Natural killer cell (primary cell): ENCODE data around the gene EEF2. TPM values are rescaled to one million over a fixed set of nuclear protein-coding genes. Genes with fewer than 3 reads are reported as not detected.
A peak's percentile ranks its signal among the peaks of the same experiment; 100 is the strongest.

Experiments used
- ATAC-seq, 3 donors: fragments of 150-1000 bp in 2 of 3; fragments of 200-7000 bp in 1 of 3; cut with Tn5 transposase; 1 replicate in 1 of 3; 2 replicates in 2 of 3; pipeline ENCODE4 v1.10.0; 2021; ENCODE audit warnings: mild to moderate bottlenecking in 2 of 3, moderate library complexity in 2 of 3
- DNase-seq, 2 donors: peaks; one replicate each; pipeline versions ENCODE4 v3.0.0 to v3.0.0-alpha.2; 2013 to 2021; ENCODE audit warnings: mixed read lengths in 1 of 2
- H3K27ac ChIP-seq: one replicate; pipeline ENCODE4 v1.5.1; 2013; ENCODE audit warnings: mild to moderate bottlenecking, low read length
- H3K27me3 ChIP-seq: one replicate; pipeline ENCODE4 v1.6.1; 2013; ENCODE audit warnings: low read length; ENCODE audit not compliant: control insufficient read depth, insufficient read depth
- H3K36me3 ChIP-seq: one replicate; pipeline ENCODE4 v1.6.1; 2013; ENCODE audit warnings: low read length; ENCODE audit not compliant: control insufficient read depth, insufficient read depth
- H3K4me1 ChIP-seq: one replicate; pipeline ENCODE4 v1.6.1; 2013; ENCODE audit warnings: low read length; ENCODE audit not compliant: control insufficient read depth, insufficient read depth
- H3K4me3 ChIP-seq: one replicate; pipeline ENCODE4 v1.5.1; 2013; ENCODE audit warnings: low read length
- H3K9me3 ChIP-seq: one replicate; pipeline ENCODE4 v1.6.1; 2013; ENCODE audit warnings: low read length; ENCODE audit not compliant: control insufficient read depth, insufficient read depth
- H3K27ac Mint-ChIP-seq, 2 donors: one replicate each; pipeline ENCODE4 v1.8.0; 2022; ENCODE audit warnings: mild to moderate bottlenecking in 2 of 2, mixed read lengths in 2 of 2, moderate library complexity in 1 of 2
- H3K27me3 Mint-ChIP-seq, 2 donors: one replicate each; pipeline ENCODE4 v1.8.0; 2022; ENCODE audit warnings: low read depth in 2 of 2, mixed read lengths in 2 of 2
- H3K36me3 Mint-ChIP-seq: one replicate; pipeline ENCODE4 v1.8.0; 2022; ENCODE audit warnings: mixed read lengths
- H3K4me1 Mint-ChIP-seq, 2 donors: one replicate each; pipeline ENCODE4 v1.8.0; 2022; ENCODE audit warnings: mixed read lengths in 2 of 2
- H3K4me3 Mint-ChIP-seq: one replicate; pipeline ENCODE4 v1.8.0; 2022; ENCODE audit warnings: mild to moderate bottlenecking, moderate library complexity, mixed read lengths
- H3K9me3 Mint-ChIP-seq, 2 donors: one replicate each; pipeline ENCODE4 v1.8.0; 2022; ENCODE audit warnings: mixed read lengths in 2 of 2
- CTCF ChIP-seq: fragments of 200-600 bp; IDR thresholded peaks from one replicate; pipeline ENCODE4 v1.8.0; 2022; ENCODE audit warnings: antibody characterized with exemption
- WGBS: methylation state at CpG from one replicate; pipeline ENCODE4 v1.1.7; 2013; ENCODE audit warnings: missing lambda C conversion rate; ENCODE audit not compliant: insufficient coverage; 5-methylcytosine and 5-hydroxymethylcytosine counted together
- intact Hi-C: fragments of 100-400 bp; cut with micrococcal nuclease; formaldehyde crosslinking; loops from one replicate; pipeline ENCODE4 v1.14.2; 2022
- total RNA-seq, 4 donors: library from RNA; stranded (reverse); fragments of 120-200 nt in 1 of 4; gene quantifications; one replicate each; pipeline versions ENCODE4 v1.2.3 to v1.2.4, GENCODE V29; 2013 to 2022

Gene EEF2
- total RNA-seq, 3 donors from 2014 or later (not counting 1 experiment from before 2014, with no cell fraction given): 1,302 to 1,442 (median 1,437) TPM

GRCh38 chr19:3977242-3978143 is 7.8 kb downstream of the EEF2 start:
- DNase-seq (peak in 1 of 2 donors; percentile 43), ATAC-seq (peak in 2 of 3 donors; percentile 5 to 14)
- no peak for TF ChIP-seq CTCF
- Mint-ChIP-seq H3K9me3 (no peaks in the 10 kb centered on the region), H3K4me1 (peaks cover 3 to 7% of the 10 kb centered on the region in 2 donors), H3K4me3 (peak overlapping the region; percentile 31), H3K27me3 (no peaks in the 10 kb centered on the region), H3K27ac (peak overlapping the region; percentile 56 to 70), H3K36me3 (peaks cover 7% of the 10 kb centered on the region)
- intact Hi-C loops: no loop called here
- Histone ChIP-seq H3K36me3 (peaks cover 72% of the 10 kb centered on the region), H3K4me1 (peaks cover 10% of the 10 kb centered on the region), H3K4me3 (no peak overlapping the region), H3K9me3 (no peaks in the 10 kb centered on the region), H3K27ac (no peak overlapping the region), H3K27me3 (no peaks in the 10 kb centered on the region)
- 91% methylated on average over 59 of the region's 59 CpGs for WGBS

- Mint-ChIP-seq H3K27me3 (no peaks in the 10 kb centered on the region), H3K9me3 (no peaks in the 10 kb centered on the region), H3K4me3 (peak overlapping the region; percentile 31), H3K36me3 (peaks cover 7% of the 10 kb centered on the region), H3K27ac (peak overlapping the region; percentile 23 to 70), H3K4me1 (peaks cover 0 to 4% of the 10 kb centered on the region in 2 donors)
- intact Hi-C loops: no loop called here
- Histone ChIP-seq H3K36me3 (peaks cover 64% of the 10 kb centered on the region), H3K27ac (no peak overlapping the region), H3K4me1 (peaks cover 3% of the 10 kb centered on the region), H3K9me3 (no peaks in the 10 kb centered on the region), H3K27me3 (no peaks in the 10 kb centered on the region), H3K4me3 (no peak overlapping the region)
- DNase-seq: peak in 1 of 2 donors; percentile 31
- ATAC-seq: peak in 1 of 3 donors; percentile 7
- 90% methylated on average over 29 of the region's 29 CpGs for WGBS
- no peak for TF ChIP-seq CTCF
Observed at GRCh38 chr19:3976495-3977241, 8.6 kb downstream of the EEF2 start.

- H3K9me3 Mint-ChIP-seq: no peaks in the 10 kb centered on the region
- H3K27ac Mint-ChIP-seq: peak overlapping the region; percentile 46 to 54
- no peak for ATAC-seq
- Histone ChIP-seq H3K4me3 (no peak overlapping the region), H3K27ac (no peak overlapping the region), H3K9me3 (no peaks in the 10 kb centered on the region), H3K36me3 (peaks cover 54% of the 10 kb centered on the region), H3K27me3 (no peaks in the 10 kb centered on the region), H3K4me1 (peaks cover 7% of the 10 kb centered on the region)
- peak in 1 of 2 donors; percentile 29 for DNase-seq
- intact Hi-C loops: no loop called here
- H3K4me3 Mint-ChIP-seq: no peak overlapping the region
- 92% methylated on average over 14 of the region's 14 CpGs for WGBS
- peaks cover 0 to 8% of the 10 kb centered on the region in 2 donors for H3K4me1 Mint-ChIP-seq
- no peaks in the 10 kb centered on the region for H3K36me3 Mint-ChIP-seq
- no peak for TF ChIP-seq CTCF
- no peaks in the 10 kb centered on the region for H3K27me3 Mint-ChIP-seq
Observed at GRCh38 chr19:3975637-3976087, 9.6 kb downstream of the EEF2 start.
